ENCODE results near the gene LRP10.
"Not testable (repeated sequence)": the region's sequence is repeated elsewhere in the genome, so short reads cannot be mapped to it uniquely, and the experiment has no call there.

LRP10 gene

GRCh38 chr14:22844221-22845102 lies 27.1 kb upstream of the LRP10 start:
- DNase-seq, result no peak

- no peak for DNase-seq
These were observed 26.5 kb upstream of the LRP10 start for GRCh38 chr14:22845103-22845394.

DNA sequence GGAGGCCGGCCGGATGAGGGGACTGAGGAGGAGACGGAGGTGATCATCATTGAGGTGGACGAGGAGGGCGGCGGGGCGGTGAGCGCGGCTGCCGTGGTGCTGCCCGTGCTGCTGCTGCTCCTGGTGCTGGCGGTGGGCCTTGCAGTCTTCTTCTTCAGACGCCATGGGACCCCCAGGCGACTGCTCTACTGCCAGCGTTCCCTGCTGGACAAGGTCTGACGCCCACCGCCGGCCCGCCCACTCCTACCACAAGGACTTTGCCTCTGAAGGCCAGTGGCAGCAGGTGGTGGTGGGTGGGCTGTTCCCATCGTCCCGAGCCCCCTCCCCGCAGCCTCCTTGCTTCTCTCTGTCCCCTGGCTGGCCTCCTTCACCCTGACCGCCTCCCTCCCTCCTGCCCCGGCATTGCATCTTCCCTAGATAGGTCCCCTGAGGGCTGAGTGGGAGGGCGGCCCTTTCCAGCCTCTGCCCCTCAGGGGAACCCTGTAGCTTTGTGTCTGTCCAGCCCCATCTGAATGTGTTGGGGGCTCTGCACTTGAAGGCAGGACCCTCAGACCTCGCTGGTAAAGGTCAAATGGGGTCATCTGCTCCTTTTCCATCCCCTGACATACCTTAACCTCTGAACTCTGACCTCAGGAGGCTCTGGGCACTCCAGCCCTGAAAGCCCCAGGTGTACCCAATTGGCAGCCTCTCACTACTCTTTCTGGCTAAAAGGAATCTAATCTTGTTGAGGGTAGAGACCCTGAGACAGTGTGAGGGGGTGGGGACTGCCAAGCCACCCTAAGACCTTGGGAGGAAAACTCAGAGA lies 25.5 kb upstream of the LRP10 start:
- DNase-seq, result no peak

DNA sequence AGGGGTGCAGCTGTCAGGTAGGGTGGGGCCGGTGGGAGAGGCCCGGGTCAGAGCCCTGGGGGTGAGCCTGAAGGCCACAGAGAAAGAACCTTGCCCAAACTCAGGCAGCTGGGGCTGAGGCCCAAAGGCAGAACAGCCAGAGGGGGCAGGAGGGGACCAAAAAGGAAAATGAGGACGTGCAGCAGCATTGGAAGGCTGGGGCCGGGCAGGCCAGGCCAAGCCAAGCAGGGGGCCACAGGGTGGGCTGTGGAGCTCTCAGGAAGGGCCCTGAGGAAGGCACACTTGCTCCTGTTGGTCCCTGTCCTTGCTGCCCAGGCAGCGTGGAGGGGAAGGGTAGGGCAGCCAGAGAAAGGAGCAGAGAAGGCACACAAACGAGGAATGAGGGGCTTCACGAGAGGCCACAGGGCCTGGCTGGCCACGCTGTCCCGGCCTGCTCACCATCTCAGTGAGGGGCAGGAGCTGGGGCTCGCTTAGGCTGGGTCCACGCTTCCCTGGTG lies 24.7 kb upstream of the LRP10 start:
- no peak for DNase-seq

DNA sequence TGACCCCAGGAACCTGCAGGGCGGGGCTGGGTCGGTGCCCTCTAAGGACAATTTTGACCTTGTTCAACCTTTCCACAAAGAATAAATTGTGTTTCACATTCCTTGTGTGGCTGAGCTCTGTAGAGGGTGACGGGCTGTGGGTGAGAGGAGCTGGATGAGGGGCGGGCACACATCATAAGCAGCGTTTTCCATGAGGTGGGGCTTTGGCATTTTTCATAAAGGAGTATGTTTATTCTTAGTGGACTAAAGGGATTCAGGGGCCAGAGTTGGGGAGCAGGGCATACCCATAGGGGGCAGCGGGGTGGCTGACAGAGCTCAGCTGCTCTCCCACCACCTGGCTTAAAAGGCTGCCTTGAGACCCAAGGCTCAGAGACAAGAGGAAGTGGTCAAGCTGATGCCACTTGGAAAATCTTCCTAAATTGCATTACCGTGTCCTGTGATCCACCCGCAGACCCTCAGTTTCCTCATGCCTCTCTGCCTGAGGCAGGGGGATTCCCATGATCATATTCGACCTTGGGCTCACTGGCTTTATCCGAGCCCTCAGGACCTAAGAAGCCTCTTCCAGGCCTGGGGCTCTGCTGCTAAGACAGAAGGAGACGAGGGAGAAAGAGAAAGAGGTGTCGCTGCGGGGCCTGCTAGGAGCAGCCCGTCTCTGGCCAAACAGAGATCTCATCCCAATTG lies 23.7 kb upstream of the LRP10 start:
- no peak for DNase-seq

- peak; percentile 13 for DNase-seq
These were observed 23.0 kb upstream of the LRP10 start for GRCh38 chr14:22848351-22849164.

DNA sequence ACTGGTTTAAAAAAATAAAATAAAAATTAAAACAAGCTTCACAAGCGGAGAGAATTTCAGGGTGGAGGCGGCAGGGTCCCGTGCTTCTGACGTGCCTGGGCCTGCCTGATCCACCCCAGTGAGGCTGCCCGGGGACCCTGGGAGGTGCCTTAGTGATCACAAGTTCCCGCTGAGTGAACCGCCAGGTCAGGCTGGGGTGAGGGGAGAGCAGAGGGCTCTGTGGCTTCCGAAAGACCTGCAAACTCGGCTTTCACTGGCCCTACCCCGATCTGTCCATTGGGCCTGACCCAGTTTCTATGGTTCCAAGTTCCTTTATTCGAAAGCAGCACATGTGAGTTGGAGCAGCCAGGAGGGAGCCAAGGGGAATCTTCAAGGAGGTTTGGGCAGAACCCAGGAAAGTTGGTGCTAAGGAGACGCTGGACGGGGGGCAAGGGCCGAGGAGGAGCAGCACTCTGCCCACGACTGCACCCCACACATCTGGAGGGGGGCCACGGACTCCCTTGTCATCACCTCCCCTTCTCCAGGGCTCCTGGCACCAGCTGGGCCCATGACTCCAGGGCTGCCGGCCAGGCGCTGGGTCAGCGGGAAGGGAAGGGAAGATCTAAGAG lies 22.2 kb upstream of the LRP10 start:
- DNase-seq, result no peak

DNA sequence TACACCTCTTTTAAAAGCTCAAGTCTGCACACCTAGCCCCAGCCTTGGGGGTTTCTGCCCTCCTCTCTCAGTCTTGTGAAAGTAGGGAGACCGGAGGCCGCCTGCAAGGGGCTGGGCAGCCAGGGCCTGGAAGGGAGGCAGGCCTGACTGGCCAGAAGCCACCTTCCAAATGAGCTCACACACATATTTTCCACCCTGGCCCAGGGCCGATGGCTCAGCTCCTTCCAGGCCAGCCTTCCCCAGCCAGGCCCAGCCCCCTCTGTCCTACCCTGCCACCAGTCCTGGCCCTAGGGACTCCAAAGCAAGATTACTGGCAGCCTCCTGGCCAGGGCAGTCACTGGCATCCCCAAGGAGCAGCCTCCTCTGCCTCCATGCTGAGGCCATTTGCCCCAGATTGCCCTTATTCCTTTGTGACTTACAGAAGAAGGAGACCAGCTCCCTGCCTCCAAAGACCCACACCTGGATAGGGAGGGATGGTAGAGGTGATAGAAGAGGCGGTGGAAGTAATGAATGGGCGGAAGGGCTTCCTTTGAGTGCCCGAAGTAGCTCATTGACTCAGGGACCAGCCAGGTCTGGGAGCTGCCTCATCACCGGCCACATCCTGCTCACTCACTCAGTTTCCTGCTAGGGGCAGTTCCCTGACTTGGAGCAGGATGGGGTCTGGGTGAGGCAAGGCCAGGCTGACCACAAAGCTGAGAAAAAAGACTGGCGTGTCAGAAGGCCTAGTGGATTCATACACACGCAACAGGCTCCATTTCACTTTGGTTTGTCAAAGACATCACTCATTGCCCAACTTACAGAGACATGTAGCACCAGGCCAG lies 20.4 kb upstream of the LRP10 start:
- DNase-seq, result no peak

- not testable (repeated sequence) for DNase-seq
These were observed 19.4 kb upstream of the LRP10 start for GRCh38 chr14:22852178-22852577.

- no peak for DNase-seq
These were observed 19.0 kb upstream of the LRP10 start for GRCh38 chr14:22852599-22852939.

GRCh38 chr14:22852940-22853767 lies 18.4 kb upstream of the LRP10 start:
- DNase-seq, result peak; percentile 76

GRCh38 chr14:22854296-22854695 lies 17.2 kb upstream of the LRP10 start:
- DNase-seq, result not testable (repeated sequence)

DNA sequence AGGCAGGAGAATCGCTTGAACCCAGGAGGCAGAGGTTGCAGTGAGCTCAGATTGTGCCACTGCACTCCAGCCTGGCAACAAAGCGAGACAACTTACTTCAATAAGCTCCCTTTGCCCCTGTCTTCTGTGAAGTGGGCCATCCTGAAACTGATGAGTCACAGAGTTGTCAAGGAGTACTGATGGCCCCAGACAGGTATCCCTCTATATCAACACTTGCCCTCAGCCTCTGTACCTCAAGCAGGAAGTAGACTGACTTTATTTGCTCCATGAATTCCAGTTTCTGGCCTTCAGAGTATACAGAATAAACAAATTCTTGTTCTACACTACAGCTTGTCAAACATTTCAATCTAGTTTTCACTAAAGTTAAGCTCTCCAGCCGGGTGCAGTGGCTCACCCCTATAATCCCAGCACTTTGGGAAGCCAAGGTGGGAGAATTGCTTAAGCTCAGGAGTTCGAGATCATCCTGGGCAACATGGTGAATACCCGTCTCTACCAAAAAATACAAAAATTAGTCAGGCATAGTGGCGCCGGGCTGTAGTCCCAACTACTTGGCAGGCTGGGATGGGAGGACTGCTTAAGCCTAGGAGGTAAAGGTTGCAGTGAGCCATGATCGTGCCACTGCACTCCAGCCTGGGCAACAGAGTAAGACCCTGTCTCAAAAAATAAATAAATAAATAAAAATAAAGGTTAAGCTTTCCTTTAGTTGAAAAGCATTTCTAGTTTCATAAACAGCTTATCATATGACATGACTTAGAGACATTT lies 16.4 kb upstream of the LRP10 start:
- no peak for DNase-seq

- DNase-seq, result no peak
These were observed 15.1 kb upstream of the LRP10 start for GRCh38 chr14:22856428-22856827.

DNA sequence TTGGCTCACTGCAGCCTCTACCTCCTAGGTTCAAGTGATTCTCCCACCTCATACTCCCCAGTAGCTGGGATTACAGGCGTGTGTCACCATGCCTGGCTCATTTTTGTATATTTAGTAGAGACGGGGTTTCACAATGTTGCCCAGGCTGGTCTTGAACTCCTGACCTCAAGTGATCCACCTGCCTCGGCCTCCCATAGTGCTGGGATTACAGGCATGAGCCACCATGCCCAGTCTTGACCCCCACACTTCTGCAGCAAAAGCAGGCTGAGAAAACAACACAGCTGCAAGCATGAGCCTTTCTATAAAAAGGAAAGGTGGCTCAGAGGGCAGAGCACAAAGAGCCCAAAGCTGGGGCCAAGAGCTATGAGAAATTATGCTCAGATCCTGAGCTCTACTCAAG lies 11.2 kb upstream of the LRP10 start:
- not testable (repeated sequence) for DNase-seq

DNA sequence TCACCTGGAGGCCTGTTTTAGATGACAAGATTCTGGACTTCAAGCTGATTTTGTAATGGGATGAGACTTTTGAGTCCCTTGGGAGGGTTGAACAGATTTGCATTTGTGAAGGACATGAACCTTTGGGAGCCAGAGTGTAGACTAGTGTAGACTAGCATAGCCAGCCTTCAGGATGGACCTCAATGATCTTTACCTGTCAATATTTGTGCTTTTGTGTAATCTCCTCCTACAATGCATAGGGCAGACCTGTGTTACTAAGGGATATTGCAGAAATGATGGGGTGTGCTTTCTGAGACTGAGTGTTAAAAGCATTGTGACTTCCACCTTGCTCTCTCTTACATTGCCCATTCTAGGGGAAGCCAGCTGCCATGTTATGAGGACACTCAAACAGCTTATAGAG lies 9.9 kb upstream of the LRP10 start:
- no peak for DNase-seq

DNA sequence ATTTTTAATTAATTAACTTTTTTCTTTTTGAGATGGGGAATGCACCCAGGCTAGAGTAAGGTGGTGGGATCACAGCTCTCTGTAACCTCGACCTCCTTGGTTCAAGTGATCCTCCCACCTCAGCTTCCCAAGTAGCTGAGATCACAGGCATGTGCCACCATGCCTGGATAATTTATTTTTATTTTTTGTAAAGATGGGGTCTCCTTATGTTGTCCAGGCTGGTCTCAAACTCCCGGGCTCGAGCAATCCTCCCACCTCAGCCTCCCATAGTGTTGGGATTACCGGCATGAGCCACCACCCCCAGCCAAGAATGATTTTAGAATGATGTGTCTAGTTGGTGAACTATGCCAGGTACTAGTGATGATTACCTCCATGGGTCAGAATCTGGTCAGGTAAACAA lies 6.6 kb upstream of the LRP10 start:
- DNase-seq, result no peak

- DNase-seq, result no peak
These were observed 5.8 kb upstream of the LRP10 start for GRCh38 chr14:22865424-22866405.
